Glomerular visceral epithelial cell (primary cell): ENCODE data around the gene FCN1.
"Not testable (repeated sequence)": the region's sequence is repeated elsewhere in the genome, so short reads cannot be mapped to it uniquely, and the experiment has no call there.

Source experiments
- DNase-seq: peaks from one replicate; pipeline ENCODE4 v3.0.0-alpha.2; 2016; ENCODE audit errors: extremely low spot score

Gene FCN1

GRCh38 chr9:134917431-134918373 lies at the start of gene FCN1:
Gene FCN1 (minus strand): TSS chr9:134917912. CDS start chr9:134917871, 41 bp downstream.
- no peak for DNase-seq

GRCh38 chr9:134966697-134967546 lies 49.2 kb upstream of the FCN1 start:
- no peak for DNase-seq

GRCh38 chr9:134966270-134966669 lies 48.6 kb upstream of the FCN1 start:
- DNase-seq: no peak

GRCh38 chr9:134965851-134966250 lies 48.1 kb upstream of the FCN1 start:
- DNase-seq: no peak

GRCh38 chr9:134965411-134965810 lies 47.7 kb upstream of the FCN1 start:
- DNase-seq: no peak

- DNase-seq: no peak
These were observed 46.8 kb upstream of the FCN1 start for GRCh38 chr9:134964271-134965055.

- DNase-seq: no peak
These were observed 45.8 kb upstream of the FCN1 start for GRCh38 chr9:134963546-134963945.

- DNase-seq: no peak
These were observed 45.3 kb upstream of the FCN1 start for GRCh38 chr9:134962973-134963364.

GRCh38 chr9:134962065-134962972 lies 44.6 kb upstream of the FCN1 start:
- no peak for DNase-seq

- no peak for DNase-seq
These were observed 43.8 kb upstream of the FCN1 start for GRCh38 chr9:134961331-134962064.

GRCh38 chr9:134960701-134961181 lies 43.0 kb upstream of the FCN1 start:
- DNase-seq: no peak

- no peak for DNase-seq
These were observed 42.2 kb upstream of the FCN1 start for GRCh38 chr9:134959971-134960310.

GRCh38 chr9:134959126-134959970 lies 41.6 kb upstream of the FCN1 start:
- DNase-seq: no peak

- no peak for DNase-seq
These were observed 40.2 kb upstream of the FCN1 start for GRCh38 chr9:134957945-134958227.

GRCh38 chr9:134957165-134957944 lies 39.6 kb upstream of the FCN1 start:
- no peak for DNase-seq

GRCh38 chr9:134956387-134956786 lies 38.7 kb upstream of the FCN1 start:
- DNase-seq: not testable (repeated sequence)

GRCh38 chr9:134955801-134956200 lies 38.1 kb upstream of the FCN1 start:
- DNase-seq: no peak

- no peak for DNase-seq
These were observed 37.4 kb upstream of the FCN1 start for GRCh38 chr9:134955156-134955555.

GRCh38 chr9:134951994-134952393 lies 34.3 kb upstream of the FCN1 start:
- no peak for DNase-seq
